ENCODE results near the gene USP43.

- TF ChIP-seq CTCF (IDR thresholded peaks at IDR 0.05) (no peak), POLR2AphosphoS5 (IDR thresholded peaks at IDR 0.05) (no peak)
Measured at GRCh38 chr17:9763643-9764042, 118.3 kb downstream of the USP43 start.

Data from transverse colon (tissue), 4 donors.